ENCODE data around the gene NFE2L3.
"Not testable (repeated sequence)": the region's sequence is repeated elsewhere in the genome, so short reads cannot be mapped to it uniquely, and the experiment has no call there.

DNA sequence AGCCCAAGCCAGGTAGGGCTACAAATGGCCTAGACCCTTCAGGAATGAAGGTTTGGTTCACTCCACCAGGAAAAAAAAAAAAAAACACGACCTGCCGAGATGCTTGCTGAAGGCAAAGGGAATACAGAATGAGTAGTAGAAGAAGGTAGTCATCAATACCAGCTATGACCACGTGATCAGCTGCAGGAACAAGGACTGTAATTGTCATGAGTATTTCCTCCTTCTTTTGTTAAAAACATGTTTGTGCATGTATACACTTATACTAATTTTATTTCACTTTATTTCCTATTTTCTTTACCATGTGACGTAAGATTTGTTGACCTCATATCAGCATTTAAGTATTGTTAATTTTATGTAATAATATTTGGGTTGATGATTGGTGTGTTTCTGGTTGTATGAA, 27.2 kb upstream of the NFE2L3 start:
- TF ChIP-seq, protein P1, sequence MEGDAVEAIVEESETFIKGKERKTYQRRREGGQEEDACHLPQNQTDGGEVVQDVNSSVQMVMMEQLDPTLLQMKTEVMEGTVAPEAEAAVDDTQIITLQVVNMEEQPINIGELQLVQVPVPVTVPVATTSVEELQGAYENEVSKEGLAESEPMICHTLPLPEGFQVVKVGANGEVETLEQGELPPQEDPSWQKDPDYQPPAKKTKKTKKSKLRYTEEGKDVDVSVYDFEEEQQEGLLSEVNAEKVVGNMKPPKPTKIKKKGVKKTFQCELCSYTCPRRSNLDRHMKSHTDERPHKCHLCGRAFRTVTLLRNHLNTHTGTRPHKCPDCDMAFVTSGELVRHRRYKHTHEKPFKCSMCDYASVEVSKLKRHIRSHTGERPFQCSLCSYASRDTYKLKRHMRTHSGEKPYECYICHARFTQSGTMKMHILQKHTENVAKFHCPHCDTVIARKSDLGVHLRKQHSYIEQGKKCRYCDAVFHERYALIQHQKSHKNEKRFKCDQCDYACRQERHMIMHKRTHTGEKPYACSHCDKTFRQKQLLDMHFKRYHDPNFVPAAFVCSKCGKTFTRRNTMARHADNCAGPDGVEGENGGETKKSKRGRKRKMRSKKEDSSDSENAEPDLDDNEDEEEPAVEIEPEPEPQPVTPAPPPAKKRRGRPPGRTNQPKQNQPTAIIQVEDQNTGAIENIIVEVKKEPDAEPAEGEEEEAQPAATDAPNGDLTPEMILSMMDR (IDR thresholded peaks at IDR 0.05), result not testable (repeated sequence)
- TF ChIP-seq POLR2A (IDR thresholded peaks at IDR 0.05), result not testable (repeated sequence)

All from esophagus squamous epithelium (tissue), 4 donors.